Measurements from ENCODE around the gene TMEM203. TPM values are rescaled to one million over a fixed set of nuclear protein-coding genes. Genes with fewer than 3 reads are reported as not detected.
A peak's percentile ranks its signal among the peaks of the same experiment; 100 is the strongest.

The TMEM203 gene
- total RNA-seq, 1 experiment from 2014 or later: 36.4 TPM

DNA sequence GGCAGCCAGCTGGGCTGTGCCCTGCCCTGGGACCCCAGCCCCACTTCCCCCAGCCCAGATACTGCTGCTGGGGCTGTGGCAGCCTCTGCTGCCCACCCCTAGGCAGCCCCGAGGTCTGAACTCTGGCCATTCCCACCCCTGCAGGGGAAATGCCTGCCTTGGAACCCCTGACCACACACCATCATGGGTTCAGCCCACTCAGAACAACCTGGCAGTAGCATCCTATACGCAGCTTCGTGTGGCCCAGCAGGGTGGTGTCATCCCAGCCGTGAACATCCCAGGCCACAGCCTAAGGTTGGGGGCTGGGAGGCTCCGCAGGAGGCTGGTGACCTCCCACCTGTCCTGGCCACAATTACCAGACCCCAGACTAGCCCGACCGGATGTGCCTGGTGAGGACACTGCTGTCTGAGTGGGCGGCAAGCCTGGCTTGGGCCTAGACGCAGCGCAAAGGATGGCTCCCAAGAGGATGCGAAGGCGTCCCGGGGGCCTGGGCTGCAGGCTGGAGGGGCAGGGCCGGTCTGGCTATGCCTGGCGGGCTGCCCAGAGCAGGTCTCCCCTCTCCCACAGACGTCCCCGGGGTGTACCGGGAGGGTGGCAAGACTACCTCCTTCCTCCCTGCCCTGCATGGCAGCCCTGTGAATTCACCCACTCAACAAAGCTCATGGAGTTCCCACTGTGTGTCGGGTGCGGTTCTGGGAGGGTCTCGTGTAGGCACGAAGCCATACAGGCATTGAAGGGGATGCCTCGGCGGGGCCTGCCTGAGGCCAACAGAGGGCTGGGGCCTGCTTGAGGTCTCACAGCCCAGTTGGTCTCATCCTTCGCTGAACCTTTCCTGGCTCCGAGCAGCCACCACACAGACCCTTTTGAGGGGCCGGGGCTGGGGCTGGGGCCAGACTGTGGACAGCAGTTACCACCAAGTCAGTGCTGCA is 23.8 kb upstream of the TMEM203 start:
- Histone ChIP-seq H3K36me3 (ENCODE audit: low read depth, low read length) (no peaks in the 10 kb centered on the region), H3K4me1 (ENCODE audit: insufficient read depth, low read length) (peaks cover 35% of the 10 kb centered on the region), H4K20me1 (ENCODE audit: low read length) (no peaks in the 10 kb centered on the region), H3K9me2 (replicated peaks; ENCODE audit: low read length) (no peaks in the 10 kb centered on the region), H3K79me2 (ENCODE audit: low read length) (peaks cover 14% of the 10 kb centered on the region), H3K27me3 (ENCODE audit: low read length) (no peaks in the 10 kb centered on the region), H3K9me3 (ENCODE audit: low read length) (no peaks in the 10 kb centered on the region), H3K9ac (ENCODE audit: low read length) (no peak overlapping the region), H3K4me3 (ENCODE audit: low read length) (no peak overlapping the region), H3K4me2 (ENCODE audit: low read length) (0 out of 2 replicates have a peak overlapping the region, but pooled peaks have one; percentile 57), H2AFZ (ENCODE audit: low read length) (no peak overlapping the region), H3F3A (ENCODE audit: low read length, unreplicated experiment) (no peaks in the 10 kb centered on the region), H3K27ac (ENCODE audit: low read length) (no peak overlapping the region)
- TF ChIP-seq EZH2 (IDR thresholded peaks at IDR 0.05; ENCODE audit: low read length, unreplicated experiment) (no peak), EZH2phosphoT487 (IDR thresholded peaks at IDR 0.05; ENCODE audit: borderline replicate concordance, low read length) (no peak)
- TF ChIP-seq, protein P1, sequence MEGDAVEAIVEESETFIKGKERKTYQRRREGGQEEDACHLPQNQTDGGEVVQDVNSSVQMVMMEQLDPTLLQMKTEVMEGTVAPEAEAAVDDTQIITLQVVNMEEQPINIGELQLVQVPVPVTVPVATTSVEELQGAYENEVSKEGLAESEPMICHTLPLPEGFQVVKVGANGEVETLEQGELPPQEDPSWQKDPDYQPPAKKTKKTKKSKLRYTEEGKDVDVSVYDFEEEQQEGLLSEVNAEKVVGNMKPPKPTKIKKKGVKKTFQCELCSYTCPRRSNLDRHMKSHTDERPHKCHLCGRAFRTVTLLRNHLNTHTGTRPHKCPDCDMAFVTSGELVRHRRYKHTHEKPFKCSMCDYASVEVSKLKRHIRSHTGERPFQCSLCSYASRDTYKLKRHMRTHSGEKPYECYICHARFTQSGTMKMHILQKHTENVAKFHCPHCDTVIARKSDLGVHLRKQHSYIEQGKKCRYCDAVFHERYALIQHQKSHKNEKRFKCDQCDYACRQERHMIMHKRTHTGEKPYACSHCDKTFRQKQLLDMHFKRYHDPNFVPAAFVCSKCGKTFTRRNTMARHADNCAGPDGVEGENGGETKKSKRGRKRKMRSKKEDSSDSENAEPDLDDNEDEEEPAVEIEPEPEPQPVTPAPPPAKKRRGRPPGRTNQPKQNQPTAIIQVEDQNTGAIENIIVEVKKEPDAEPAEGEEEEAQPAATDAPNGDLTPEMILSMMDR (conservative IDR thresholded peaks at IDR 0.05; ENCODE audit: low read depth, low read length): no peak
- no TSS peak for BruUV-seq (replicated peaks)
- ATAC-seq: no peak
- intact Hi-C loops (cut with micrococcal nuclease): loop anchor here (5.0 kb wide), 2 partner anchors 42 to 112 kb away; partner anchors contain the start of genes ANAPC2 and SSNA1
- ChIA-PET POLR2A (ENCODE audit: unreplicated experiment) (no interaction called here), CTCF (interaction anchor here (0.5 kb wide), 1 partner anchor 28 kb away, joined by 4 read pairs; no protein-coding TSS in a partner anchor)
- no peak for DNase-seq

GRCh38 chr9:137228506-137228967 is 23.1 kb upstream of the TMEM203 start:
- Histone ChIP-seq H3K79me2 (ENCODE audit: low read length) (peaks cover 19% of the 10 kb centered on the region), H3K4me3 (ENCODE audit: low read length) (no peak overlapping the region), H3K9ac (ENCODE audit: low read length) (no peak overlapping the region), H3K4me2 (ENCODE audit: low read length) (peak overlapping the region; percentile 57), H3K9me3 (ENCODE audit: low read length) (no peaks in the 10 kb centered on the region), H3K36me3 (ENCODE audit: low read depth, low read length) (no peaks in the 10 kb centered on the region), H3K27ac (ENCODE audit: low read length) (no peak overlapping the region), H2AFZ (ENCODE audit: low read length) (no peak overlapping the region), H4K20me1 (ENCODE audit: low read length) (no peaks in the 10 kb centered on the region), H3K27me3 (ENCODE audit: low read length) (no peaks in the 10 kb centered on the region), H3K9me2 (replicated peaks; ENCODE audit: low read length) (no peaks in the 10 kb centered on the region), H3F3A (ENCODE audit: low read length, unreplicated experiment) (peaks cover 2% of the 10 kb centered on the region), H3K4me1 (ENCODE audit: insufficient read depth, low read length) (peaks cover 40% of the 10 kb centered on the region)
- DNase-seq (no peak), ATAC-seq (no peak)
- ChIA-PET POLR2A (ENCODE audit: unreplicated experiment) (no interaction called here), CTCF (interaction anchor here (1.1 kb wide), 1 partner anchor 72 kb away, joined by 3 read pairs; no protein-coding TSS in a partner anchor)
- intact Hi-C loops (cut with micrococcal nuclease): loop anchor here (5.0 kb wide), 2 partner anchors 41 to 111 kb away; partner anchors contain the start of genes ANAPC2 and SSNA1
- BruUV-seq (replicated peaks): no TSS peak
- TF ChIP-seq EZH2phosphoT487 (IDR thresholded peaks at IDR 0.05; ENCODE audit: borderline replicate concordance, low read length) (no peak), EZH2 (IDR thresholded peaks at IDR 0.05; ENCODE audit: low read length, unreplicated experiment) (no peak)
- TF ChIP-seq, protein P1 (conservative IDR thresholded peaks at IDR 0.05; ENCODE audit: low read depth, low read length): no peak

All from PC-3 (cell line).